Measurements from ENCODE around the gene IQSEC2. TPM values are rescaled to one million over a fixed set of nuclear protein-coding genes. Genes with fewer than 3 reads are reported as not detected.
A peak's percentile ranks its signal among the peaks of the same experiment; 100 is the strongest.

Gene IQSEC2
- total RNA-seq, 1 experiment from 2014 or later: 8.5 TPM

DNA sequence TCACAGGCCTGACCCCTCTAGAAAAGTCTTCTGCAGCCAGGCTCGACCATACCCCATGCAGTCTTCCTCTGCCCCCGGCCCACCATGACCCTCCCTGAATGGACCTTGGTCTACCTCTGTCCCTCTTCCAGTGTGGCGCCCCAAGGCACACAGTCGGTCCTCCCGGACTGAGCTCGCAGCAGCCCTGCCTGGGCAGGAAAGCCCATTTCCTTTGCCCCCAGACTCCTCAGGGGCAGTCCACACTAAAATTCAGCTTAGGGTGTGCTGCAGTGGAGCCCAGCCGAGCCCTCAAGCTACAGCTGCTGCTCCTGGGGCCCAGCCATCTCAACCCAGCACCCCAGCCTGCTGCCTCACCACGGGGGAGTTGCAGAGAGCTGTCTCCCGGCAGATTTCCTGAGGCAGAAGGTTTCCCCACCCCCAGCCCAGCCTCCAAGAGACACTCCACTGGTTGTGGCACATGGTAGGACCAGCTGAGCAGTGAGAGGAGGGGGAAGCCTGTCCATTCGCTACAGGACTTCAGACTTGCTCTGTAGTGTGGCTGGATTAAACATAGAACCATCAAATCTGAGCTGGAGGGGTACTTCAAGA lies 37.5 kb upstream of the IQSEC2 start:
- Histone ChIP-seq H2AFZ (ENCODE audit: low read length) (no peak overlapping the region), H3K27ac (ENCODE audit: low read length) (no peak overlapping the region), H3K4me1 (ENCODE audit: insufficient read depth, low read length) (peaks cover 10% of the 10 kb centered on the region), H3K4me2 (ENCODE audit: low read length) (peak overlapping the region; percentile 98; the same call in 1 of the 2 replicates), H3K9ac (ENCODE audit: low read length) (no peak overlapping the region), H3F3A (ENCODE audit: low read length, unreplicated experiment) (no peaks in the 10 kb centered on the region), H3K36me3 (ENCODE audit: low read depth, low read length) (no peaks in the 10 kb centered on the region), H3K9me2 (replicated peaks; ENCODE audit: low read length) (no peaks in the 10 kb centered on the region), H3K9me3 (ENCODE audit: low read length) (no peaks in the 10 kb centered on the region), H4K20me1 (ENCODE audit: low read length) (no peaks in the 10 kb centered on the region), H3K27me3 (ENCODE audit: low read length) (peaks cover 17% of the 10 kb centered on the region), H3K79me2 (ENCODE audit: low read length) (no peaks in the 10 kb centered on the region), H3K4me3 (ENCODE audit: low read length) (no peak overlapping the region)
- no TSS peak for BruUV-seq (replicated peaks)
- no peak for TF ChIP-seq EZH2 (IDR thresholded peaks at IDR 0.05; ENCODE audit: low read length, unreplicated experiment)
- TF ChIP-seq EZH2phosphoT487 (IDR thresholded peaks at IDR 0.05; ENCODE audit: borderline replicate concordance, low read length): no peak
- TF ChIP-seq, protein P1, sequence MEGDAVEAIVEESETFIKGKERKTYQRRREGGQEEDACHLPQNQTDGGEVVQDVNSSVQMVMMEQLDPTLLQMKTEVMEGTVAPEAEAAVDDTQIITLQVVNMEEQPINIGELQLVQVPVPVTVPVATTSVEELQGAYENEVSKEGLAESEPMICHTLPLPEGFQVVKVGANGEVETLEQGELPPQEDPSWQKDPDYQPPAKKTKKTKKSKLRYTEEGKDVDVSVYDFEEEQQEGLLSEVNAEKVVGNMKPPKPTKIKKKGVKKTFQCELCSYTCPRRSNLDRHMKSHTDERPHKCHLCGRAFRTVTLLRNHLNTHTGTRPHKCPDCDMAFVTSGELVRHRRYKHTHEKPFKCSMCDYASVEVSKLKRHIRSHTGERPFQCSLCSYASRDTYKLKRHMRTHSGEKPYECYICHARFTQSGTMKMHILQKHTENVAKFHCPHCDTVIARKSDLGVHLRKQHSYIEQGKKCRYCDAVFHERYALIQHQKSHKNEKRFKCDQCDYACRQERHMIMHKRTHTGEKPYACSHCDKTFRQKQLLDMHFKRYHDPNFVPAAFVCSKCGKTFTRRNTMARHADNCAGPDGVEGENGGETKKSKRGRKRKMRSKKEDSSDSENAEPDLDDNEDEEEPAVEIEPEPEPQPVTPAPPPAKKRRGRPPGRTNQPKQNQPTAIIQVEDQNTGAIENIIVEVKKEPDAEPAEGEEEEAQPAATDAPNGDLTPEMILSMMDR (conservative IDR thresholded peaks at IDR 0.05; ENCODE audit: low read depth, low read length): no peak
- POLR2A ChIA-PET (ENCODE audit: unreplicated experiment): no interaction called here
- CTCF ChIA-PET: no interaction called here
- ATAC-seq (no peak), DNase-seq (no peak)
- intact Hi-C loops (cut with micrococcal nuclease): loop anchor here (2.0 kb wide), 1 partner anchor 116 kb away; the partner anchor contains the start of gene HSD17B10

DNA sequence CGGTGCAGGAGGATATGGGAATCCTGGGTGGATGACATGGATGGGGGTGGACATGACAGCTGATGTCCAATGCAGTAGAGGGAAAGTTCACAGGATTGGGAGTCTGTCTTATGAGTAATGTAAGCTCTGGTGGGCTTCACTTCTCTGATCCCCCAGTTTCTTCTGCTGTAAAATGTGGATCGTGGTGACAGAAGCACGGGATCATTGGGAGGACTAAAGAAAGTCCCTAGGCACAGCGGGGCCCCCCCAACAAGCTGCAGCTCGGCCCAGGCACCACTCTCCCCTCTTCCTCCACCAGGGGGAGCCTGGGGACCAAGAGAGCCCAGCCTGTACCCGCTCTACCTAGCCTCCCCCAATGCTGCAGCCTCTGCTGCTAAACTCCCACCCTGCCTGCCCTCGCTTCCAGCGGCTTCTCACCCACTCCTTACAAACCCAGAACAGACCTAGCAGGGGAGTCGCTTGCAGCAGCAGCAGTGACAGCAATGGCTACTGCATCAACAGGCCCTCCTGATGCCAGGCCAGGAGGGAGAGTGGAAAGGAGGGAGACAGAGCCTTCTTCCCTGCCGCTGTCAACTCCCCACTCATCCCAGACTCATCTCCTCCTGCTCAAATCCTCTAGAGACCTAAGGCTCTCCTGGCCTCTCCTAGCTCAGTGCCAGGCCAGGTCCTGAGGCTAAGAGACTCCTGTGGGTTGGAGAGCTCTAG lies 36.1 kb upstream of the IQSEC2 start:
- Histone ChIP-seq H2AFZ (ENCODE audit: low read length) (no peak overlapping the region), H3K4me2 (ENCODE audit: low read length) (peak overlapping the region; percentile 22; the same call in 1 of the 2 replicates), H4K20me1 (ENCODE audit: low read length) (no peaks in the 10 kb centered on the region), H3K9ac (ENCODE audit: low read length) (no peak overlapping the region), H3K36me3 (ENCODE audit: low read depth, low read length) (no peaks in the 10 kb centered on the region), H3K79me2 (ENCODE audit: low read length) (no peaks in the 10 kb centered on the region), H3K4me3 (ENCODE audit: low read length) (no peak overlapping the region), H3K9me3 (ENCODE audit: low read length) (no peaks in the 10 kb centered on the region), H3K27me3 (ENCODE audit: low read length) (peaks cover 17% of the 10 kb centered on the region), H3K4me1 (ENCODE audit: insufficient read depth, low read length) (peaks cover 19% of the 10 kb centered on the region), H3K9me2 (replicated peaks; ENCODE audit: low read length) (no peaks in the 10 kb centered on the region), H3F3A (ENCODE audit: low read length, unreplicated experiment) (no peaks in the 10 kb centered on the region), H3K27ac (ENCODE audit: low read length) (no peak overlapping the region)
- DNase-seq: peak; percentile 54
- no peak for TF ChIP-seq EZH2phosphoT487 (IDR thresholded peaks at IDR 0.05; ENCODE audit: borderline replicate concordance, low read length)
- TF ChIP-seq, protein P1 (conservative IDR thresholded peaks at IDR 0.05; ENCODE audit: low read depth, low read length): peak; percentile 79
- ChIA-PET CTCF (interaction anchor here (0.5 to 1.5 kb wide), 5 partner anchors 8 to 165 kb away, joined by 3 to 4 read pairs (median 3); no protein-coding TSS in a partner anchor), POLR2A (ENCODE audit: unreplicated experiment) (no interaction called here)
- intact Hi-C loops (cut with micrococcal nuclease): loop anchor here (2.0 kb wide), 1 partner anchor 117 kb away; the partner anchor contains the start of gene HSD17B10
- BruUV-seq (replicated peaks): no TSS peak
- peak; percentile 60 for ATAC-seq

DNA sequence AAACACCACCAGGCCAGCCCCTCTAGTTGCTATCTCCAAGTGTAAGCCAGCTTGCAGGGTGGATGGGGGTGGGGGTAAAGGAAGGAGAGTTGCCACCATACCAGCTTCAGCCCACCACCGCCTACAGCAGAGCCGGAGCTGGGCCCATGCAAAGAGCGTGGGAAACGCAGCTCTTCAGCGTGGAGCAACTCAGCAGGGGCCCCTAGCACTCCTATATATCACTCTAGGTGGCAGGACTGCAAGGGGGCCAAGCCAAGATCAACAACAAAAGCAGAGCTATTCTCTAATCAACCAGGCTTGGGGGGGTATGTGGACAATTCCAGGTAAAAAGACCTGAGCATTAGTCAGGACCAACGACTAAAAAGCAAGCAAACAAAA lies 35.5 kb upstream of the IQSEC2 start:
- H3K9me2 ChIP-seq (replicated peaks; ENCODE audit: low read length): no peaks in the 10 kb centered on the region
- H3K4me1 ChIP-seq (ENCODE audit: insufficient read depth, low read length): peaks cover 19% of the 10 kb centered on the region
- no peak overlapping the region for H3K9ac ChIP-seq (ENCODE audit: low read length)
- no peaks in the 10 kb centered on the region for H3K9me3 ChIP-seq (ENCODE audit: low read length)
- ChIA-PET POLR2A (ENCODE audit: unreplicated experiment) (no interaction called here), CTCF (interaction anchor here (0.5 to 1.5 kb wide), 3 partner anchors 12 to 165 kb away, joined by 3 read pairs; no protein-coding TSS in a partner anchor)
- no peak overlapping the region for H3K27ac ChIP-seq (ENCODE audit: low read length)
- no peaks in the 10 kb centered on the region for H3F3A ChIP-seq (ENCODE audit: low read length, unreplicated experiment)
- no peak for ATAC-seq
- H3K36me3 ChIP-seq (ENCODE audit: low read depth, low read length): no peaks in the 10 kb centered on the region
- no peak overlapping the region for H2AFZ ChIP-seq (ENCODE audit: low read length)
- 0 out of 2 replicates have a peak overlapping the region, but pooled peaks have one; percentile 22 for H3K4me2 ChIP-seq (ENCODE audit: low read length)
- no peak overlapping the region for H3K4me3 ChIP-seq (ENCODE audit: low read length)
- intact Hi-C loops (cut with micrococcal nuclease): no loop called here
- no peak for DNase-seq
- peaks cover 10% of the 10 kb centered on the region for H3K27me3 ChIP-seq (ENCODE audit: low read length)
- no TSS peak for BruUV-seq (replicated peaks)
- no peaks in the 10 kb centered on the region for H4K20me1 ChIP-seq (ENCODE audit: low read length)
- no peak for TF ChIP-seq EZH2 (IDR thresholded peaks at IDR 0.05; ENCODE audit: low read length, unreplicated experiment)
- TF ChIP-seq, protein P1 (conservative IDR thresholded peaks at IDR 0.05; ENCODE audit: low read depth, low read length): no peak
- TF ChIP-seq EZH2phosphoT487 (IDR thresholded peaks at IDR 0.05; ENCODE audit: borderline replicate concordance, low read length): no peak
- H3K79me2 ChIP-seq (ENCODE audit: low read length): no peaks in the 10 kb centered on the region
